ENCODE data around the gene EEF1AKMT4.

Gene EEF1AKMT4

GRCh38 chr3:184298759-184299487, 49.5 kb downstream of the EEF1AKMT4 start, which contains the start of gene PSMD2:
Gene PSMD2, plus strand, starts transcription at chr3:184299241. Its CDS starts 26 bp downstream, at chr3:184299267.
- DNase-seq (ENCODE audit: low read depth in 2 of 2, low spot score in 1 of 2), result peak; percentile 91 to 97

GRCh38 chr3:184299488-184300377, 50.3 kb downstream of the EEF1AKMT4 start:
- DNase-seq (ENCODE audit: low read depth in 2 of 2, low spot score in 1 of 2), result no peak

GRCh38 chr3:184300378-184300720, 50.9 kb downstream of the EEF1AKMT4 start:
- DNase-seq (ENCODE audit: low read depth in 2 of 2, low spot score in 1 of 2), result no peak

- no peak for DNase-seq (ENCODE audit: low read depth in 2 of 2, low spot score in 1 of 2)
Measured at GRCh38 chr3:184305577-184305976, 56.1 kb downstream of the EEF1AKMT4 start.

- DNase-seq (ENCODE audit: low read depth in 2 of 2, low spot score in 1 of 2), result no peak
Measured at GRCh38 chr3:184306341-184306972, 57.0 kb downstream of the EEF1AKMT4 start.

- DNase-seq (ENCODE audit: low read depth in 2 of 2, low spot score in 1 of 2), result no peak
Measured at GRCh38 chr3:184307915-184308314, 58.4 kb downstream of the EEF1AKMT4 start.
